GM12874 (cell line): ENCODE measurements around the gene AHI1.
A peak's percentile ranks its signal among the peaks of the same experiment; 100 is the strongest.

Experiments
- CTCF ChIP-seq: IDR thresholded peaks from 2 replicates; pipeline ENCODE4 v1.5.1; 2011; ENCODE audit warnings: low read depth, mild to moderate bottlenecking, control low read depth, low read length, moderate library complexity; ENCODE audit not compliant: insufficient read depth

Gene AHI1

GRCh38 chr6:135474362-135474761 is 23.2 kb downstream of the AHI1 start:
- no peak for TF ChIP-seq CTCF

- no peak for TF ChIP-seq CTCF
Observed at GRCh38 chr6:135465903-135466302, 31.6 kb downstream of the AHI1 start.

DNA sequence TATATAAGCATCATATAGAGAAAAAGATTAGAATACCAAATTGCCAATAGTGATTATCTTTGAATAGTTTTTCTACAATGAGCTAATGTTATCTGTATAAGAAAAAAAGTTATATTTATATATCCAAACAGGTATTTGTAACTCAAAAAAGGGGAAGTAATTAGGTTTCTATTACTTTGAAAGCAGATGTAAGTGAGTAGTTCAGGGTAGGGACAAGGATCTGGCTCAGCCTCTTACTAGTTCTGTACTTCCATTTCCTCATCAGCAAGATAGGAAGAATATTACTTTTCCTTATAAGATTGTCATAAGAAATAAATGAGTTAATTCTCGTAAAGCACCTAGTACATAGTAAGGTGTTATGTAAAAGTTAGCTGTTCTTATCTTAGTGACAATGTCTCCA is 32.2 kb downstream of the AHI1 start:
- no peak for TF ChIP-seq CTCF

GRCh38 chr6:135464634-135465033 is 32.9 kb downstream of the AHI1 start:
- no peak for TF ChIP-seq CTCF

GRCh38 chr6:135461208-135461607 is 36.3 kb downstream of the AHI1 start:
- TF ChIP-seq CTCF = no peak

GRCh38 chr6:135458051-135458450 is 39.5 kb downstream of the AHI1 start:
- no peak for TF ChIP-seq CTCF

DNA sequence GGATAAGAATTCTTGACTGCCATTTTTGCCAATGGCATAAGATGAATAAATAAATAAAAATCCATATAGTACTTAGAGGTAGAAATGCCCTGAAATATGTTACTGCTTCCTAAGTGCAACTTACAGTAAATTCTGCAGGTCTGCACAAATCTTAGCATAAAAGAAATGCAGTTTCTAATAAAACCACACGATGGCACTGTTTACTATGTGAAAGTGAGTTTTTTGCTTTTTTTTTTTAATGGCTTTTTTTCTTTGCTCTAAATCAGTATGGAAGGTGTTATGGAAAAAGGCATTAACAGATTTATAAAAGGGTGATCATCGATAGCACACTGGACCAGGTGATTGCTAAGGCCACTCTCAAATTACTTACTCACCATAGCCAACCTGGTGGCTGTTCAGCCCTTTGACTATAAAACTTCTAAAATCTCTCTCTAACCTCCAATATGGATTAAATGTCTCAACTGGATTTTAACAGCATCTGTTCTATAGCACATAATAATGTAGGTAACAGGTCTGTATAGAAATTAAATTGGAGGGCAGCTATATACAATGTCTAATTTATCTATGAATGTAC is 45.8 kb downstream of the AHI1 start:
- TF ChIP-seq CTCF = peak; percentile 40; the same call in 1 of the 2 replicates
